OCI-LY1 (cell line): Measurements from ENCODE around the gene GRK1.

Experiments used
- CTCF ChIP-seq: fragments of 200-600 bp; sonication (generic), shearing (Covaris generic); IDR thresholded peaks from 2 replicates; pipeline ENCODE4 v1.5.1; 2017; ENCODE audit warnings: mild to moderate bottlenecking, antibody characterized with exemption, low read length, moderate library complexity, mixed read lengths
- EZH2 ChIP-seq: fragments of 200-600 bp; sonication (generic), shearing (Covaris generic); IDR thresholded peaks from 2 replicates; pipeline ENCODE4 v1.8.0; 2017; ENCODE audit warnings: borderline replicate concordance, mixed run types, mild to moderate bottlenecking, antibody characterized with exemption, low read length, moderate library complexity, mixed read lengths

GRCh38 chr13:113758651-113759524 is 91.9 kb downstream of the GRK1 start, which contains the start of gene TMEM255B:
- TF ChIP-seq CTCF, result peak; percentile 26
- TF ChIP-seq EZH2, result no peak
